Nephron progenitor cell (in vitro differentiated cells): ENCODE data around the gene ENPP3.

Experiments
- DNase-seq: peaks from one replicate; pipeline ENCODE4 v3.0.0; 2021
- H3K27ac Mint-ChIP-seq: 2 replicates; pipeline ENCODE4 v1.8.0; 2021; ENCODE audit warnings: mild to moderate bottlenecking, moderate library complexity, mixed read lengths
- H3K27me3 Mint-ChIP-seq: 2 replicates; pipeline ENCODE4 v1.8.0; 2021; ENCODE audit warnings: mild to moderate bottlenecking, low read depth, mixed read lengths; ENCODE audit not compliant: poor library complexity
- H3K36me3 Mint-ChIP-seq: 2 replicates; pipeline ENCODE4 v1.8.0; 2021; ENCODE audit warnings: low read depth, mixed read lengths
- H3K4me1 Mint-ChIP-seq: 2 replicates; pipeline ENCODE4 v1.8.0; 2021; ENCODE audit warnings: mixed read lengths
- H3K4me3 Mint-ChIP-seq: 2 replicates; pipeline ENCODE4 v1.8.0; 2021; ENCODE audit warnings: mild to moderate bottlenecking, moderate library complexity, mixed read lengths
- H3K9me3 Mint-ChIP-seq: 2 replicates; pipeline ENCODE4 v1.8.0; 2021; ENCODE audit warnings: mild to moderate bottlenecking, moderate library complexity, mixed read lengths
- TF ChIP-seq, protein P1 (sequence below): fragments of 200-600 bp; sonication (generic); IDR thresholded peaks from 2 replicates; pipeline ENCODE4 v1.5.0; 2021; ENCODE audit warnings: antibody characterized with exemption

The ENPP3 gene

DNA sequence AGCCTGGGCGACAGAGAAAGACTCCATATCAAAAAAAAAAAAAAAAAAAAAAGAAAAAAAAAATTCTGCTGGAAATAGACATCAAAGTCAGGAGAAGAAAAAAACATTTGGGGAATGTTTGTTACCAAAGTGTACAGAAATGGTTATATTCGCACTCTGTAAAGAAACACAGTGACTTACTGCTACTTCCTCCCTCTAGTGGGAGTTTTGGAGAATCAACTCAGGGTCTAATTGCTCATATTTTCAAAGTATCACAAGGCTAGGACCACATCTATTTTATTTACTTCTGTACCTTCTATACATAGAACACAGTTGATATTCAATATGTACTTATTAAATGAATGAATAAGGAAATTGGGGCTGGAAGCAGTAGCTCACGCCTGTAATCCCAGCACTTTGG is 39.7 kb upstream of the ENPP3 start:
- no peak for DNase-seq
- no peaks in the 10 kb centered on the region for H3K4me1 Mint-ChIP-seq

DNA sequence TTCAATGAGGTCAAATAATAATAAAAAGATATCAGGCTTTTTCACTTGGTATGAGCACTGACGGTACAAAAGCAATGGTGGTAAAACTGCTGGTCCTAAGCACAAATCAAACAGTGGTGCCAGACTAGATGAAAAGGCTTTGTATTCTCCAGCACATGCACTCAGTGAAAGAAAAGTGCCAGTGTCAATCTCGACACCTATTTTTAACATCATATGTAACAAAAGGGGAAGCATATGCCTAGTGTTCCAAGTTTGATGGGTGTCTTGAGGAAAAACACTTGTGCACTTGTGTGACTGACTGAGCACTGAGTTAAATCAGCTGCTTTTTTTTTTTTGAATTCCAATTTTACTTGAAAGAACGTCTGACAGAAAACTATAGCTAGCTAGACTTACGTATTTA is 36.4 kb upstream of the ENPP3 start:
- DNase-seq = no peak
- H3K4me1 Mint-ChIP-seq = no peaks in the 10 kb centered on the region
- H3K4me3 Mint-ChIP-seq = no peak overlapping the region
- H3K27ac Mint-ChIP-seq = no peak overlapping the region
- no peaks in the 10 kb centered on the region for H3K9me3 Mint-ChIP-seq
- TF ChIP-seq, protein P1, sequence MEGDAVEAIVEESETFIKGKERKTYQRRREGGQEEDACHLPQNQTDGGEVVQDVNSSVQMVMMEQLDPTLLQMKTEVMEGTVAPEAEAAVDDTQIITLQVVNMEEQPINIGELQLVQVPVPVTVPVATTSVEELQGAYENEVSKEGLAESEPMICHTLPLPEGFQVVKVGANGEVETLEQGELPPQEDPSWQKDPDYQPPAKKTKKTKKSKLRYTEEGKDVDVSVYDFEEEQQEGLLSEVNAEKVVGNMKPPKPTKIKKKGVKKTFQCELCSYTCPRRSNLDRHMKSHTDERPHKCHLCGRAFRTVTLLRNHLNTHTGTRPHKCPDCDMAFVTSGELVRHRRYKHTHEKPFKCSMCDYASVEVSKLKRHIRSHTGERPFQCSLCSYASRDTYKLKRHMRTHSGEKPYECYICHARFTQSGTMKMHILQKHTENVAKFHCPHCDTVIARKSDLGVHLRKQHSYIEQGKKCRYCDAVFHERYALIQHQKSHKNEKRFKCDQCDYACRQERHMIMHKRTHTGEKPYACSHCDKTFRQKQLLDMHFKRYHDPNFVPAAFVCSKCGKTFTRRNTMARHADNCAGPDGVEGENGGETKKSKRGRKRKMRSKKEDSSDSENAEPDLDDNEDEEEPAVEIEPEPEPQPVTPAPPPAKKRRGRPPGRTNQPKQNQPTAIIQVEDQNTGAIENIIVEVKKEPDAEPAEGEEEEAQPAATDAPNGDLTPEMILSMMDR = no peak
- no peaks in the 10 kb centered on the region for H3K27me3 Mint-ChIP-seq
- H3K36me3 Mint-ChIP-seq = peaks cover 63% of the 10 kb centered on the region

More for the DNA sequence above, 39.7 kb upstream of the ENPP3 start:
- H3K27ac Mint-ChIP-seq = no peak overlapping the region
- H3K27me3 Mint-ChIP-seq = no peaks in the 10 kb centered on the region
- TF ChIP-seq, protein P1 = no peak
- no peaks in the 10 kb centered on the region for H3K9me3 Mint-ChIP-seq
- no peak overlapping the region for H3K4me3 Mint-ChIP-seq
- peaks cover 70% of the 10 kb centered on the region for H3K36me3 Mint-ChIP-seq

DNA sequence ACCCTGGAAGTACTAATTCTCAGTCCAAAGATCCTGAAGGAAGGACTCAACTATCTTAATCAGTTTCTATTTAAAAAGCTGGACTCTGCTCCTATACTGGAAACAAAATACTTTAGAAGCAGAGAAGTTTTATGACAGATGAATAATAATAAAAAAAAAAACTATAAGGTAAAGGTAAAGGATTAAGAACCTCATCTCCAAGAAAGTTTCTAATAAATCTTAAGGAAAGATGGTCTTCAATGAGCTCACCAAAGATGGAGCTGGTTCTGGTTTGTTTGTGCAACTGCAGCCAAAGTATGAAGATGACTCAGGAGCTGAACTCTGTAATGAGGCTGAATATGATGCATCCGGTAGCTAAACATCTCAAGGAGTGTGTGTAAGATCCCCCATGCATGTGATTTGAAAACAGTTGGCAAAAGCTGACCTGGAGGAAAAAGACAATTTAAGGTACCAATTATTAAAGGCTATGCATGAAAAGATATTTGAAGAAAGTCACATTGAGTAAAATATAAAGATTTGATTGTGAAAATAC is 34.3 kb upstream of the ENPP3 start:
- TF ChIP-seq, protein P1 = no peak
- Mint-ChIP-seq H3K27me3 (no peaks in the 10 kb centered on the region), H3K4me3 (no peak overlapping the region), H3K36me3 (peaks cover 54% of the 10 kb centered on the region), H3K9me3 (no peaks in the 10 kb centered on the region), H3K4me1 (no peaks in the 10 kb centered on the region), H3K27ac (no peak overlapping the region)
- DNase-seq = no peak

DNA sequence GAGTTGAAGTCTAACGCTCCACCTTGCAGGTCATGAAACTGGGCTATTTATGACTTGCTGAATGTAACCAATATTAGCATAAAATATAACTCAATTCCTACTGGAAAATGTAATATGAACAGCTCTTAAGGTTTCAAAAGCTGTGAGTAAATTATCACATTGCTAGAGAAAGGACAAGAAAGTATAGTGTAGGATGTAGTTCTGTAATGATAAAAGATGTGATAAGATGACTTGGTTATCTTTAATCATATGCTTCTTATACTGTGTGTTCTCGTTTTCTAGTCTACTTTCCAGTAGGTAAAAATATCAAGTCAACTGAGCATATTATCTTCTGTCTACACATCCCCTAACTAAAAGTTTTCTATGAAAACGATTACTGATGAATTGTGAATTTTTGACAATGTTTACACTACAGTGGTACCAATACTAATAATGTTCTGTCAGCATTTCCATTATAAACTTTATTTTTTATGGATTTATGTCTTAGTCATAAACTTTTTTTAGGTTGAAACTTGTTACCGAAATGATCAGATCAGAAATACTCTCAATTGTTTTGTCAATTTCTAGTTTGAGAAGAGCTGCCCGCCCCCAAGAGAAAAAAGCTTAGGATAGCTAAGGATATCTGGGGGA is 23.7 kb upstream of the ENPP3 start:
- H3K27me3 Mint-ChIP-seq = peaks cover 2% of the 10 kb centered on the region
- no peak overlapping the region for H3K4me3 Mint-ChIP-seq
- H3K36me3 Mint-ChIP-seq = peaks cover 26% of the 10 kb centered on the region
- H3K27ac Mint-ChIP-seq = no peak overlapping the region
- no peaks in the 10 kb centered on the region for H3K9me3 Mint-ChIP-seq
- no peak for DNase-seq
- no peaks in the 10 kb centered on the region for H3K4me1 Mint-ChIP-seq
- TF ChIP-seq, protein P1 = no peak

DNA sequence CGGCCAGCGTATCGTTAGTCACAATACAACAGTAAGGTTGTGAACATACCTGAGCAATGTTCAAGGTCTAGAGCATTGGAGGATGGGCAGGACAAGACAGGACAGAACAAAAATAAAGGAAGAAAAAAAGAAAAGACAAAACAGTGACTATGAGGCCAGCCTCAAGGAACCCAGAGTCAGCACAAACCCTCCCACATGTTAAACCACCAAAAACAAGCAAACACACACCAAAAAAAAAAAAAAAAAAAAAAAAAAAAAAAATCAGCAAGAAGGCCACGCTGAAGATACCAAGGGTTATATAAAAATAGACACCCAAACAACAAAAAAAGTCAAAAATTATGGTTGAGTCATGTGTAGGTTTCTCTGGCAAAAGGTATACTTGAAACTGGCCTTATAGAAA is 21.8 kb upstream of the ENPP3 start:
- H3K27ac Mint-ChIP-seq = peak overlapping the region; percentile 82
- TF ChIP-seq, protein P1 = no peak
- H3K27me3 Mint-ChIP-seq = peaks cover 2% of the 10 kb centered on the region
- no peaks in the 10 kb centered on the region for H3K4me1 Mint-ChIP-seq
- no peaks in the 10 kb centered on the region for H3K9me3 Mint-ChIP-seq
- no peak for DNase-seq
- H3K4me3 Mint-ChIP-seq = no peak overlapping the region
- peaks cover 29% of the 10 kb centered on the region for H3K36me3 Mint-ChIP-seq
